Measurements from ENCODE around the gene UGT1A9. TPM values are rescaled to one million over a fixed set of nuclear protein-coding genes. Genes with fewer than 3 reads are reported as not detected.
A peak's percentile ranks its signal among the peaks of the same experiment; 100 is the strongest.

Gene UGT1A9
- total and polyA plus RNA-seq, 2 experiments from 2014 or later = not detected

DNA sequence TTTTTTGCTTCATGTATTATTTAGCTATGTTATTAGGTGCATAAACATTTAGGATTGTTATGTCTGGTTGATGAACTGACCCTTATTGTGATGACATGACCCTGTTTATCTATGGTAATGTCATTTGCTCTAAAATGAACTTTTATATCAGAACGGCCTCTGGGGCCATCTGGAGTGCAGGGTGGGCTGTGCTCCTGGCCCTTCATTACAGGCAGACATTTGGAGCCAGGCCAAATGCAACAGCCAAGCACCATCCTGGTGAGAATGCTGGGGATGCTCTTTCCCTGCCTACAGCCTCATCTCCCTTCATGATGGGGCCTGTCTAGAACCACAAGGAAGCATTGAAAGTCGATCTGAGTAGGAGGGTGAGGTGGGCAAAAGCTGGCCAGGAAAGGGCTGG, 144.6 kb downstream of the UGT1A9 start:
- Histone ChIP-seq H3K4me2 (ENCODE audit: unreplicated experiment) (no peak overlapping the region), H3K9me2 (ENCODE audit: insufficient read depth) (no peaks in the 10 kb centered on the region), H4K20me1 (ENCODE audit: insufficient read depth) (no peaks in the 10 kb centered on the region), H3K4me3 (no peak overlapping the region), H3K9ac (no peak overlapping the region), H2AFZ (no peak overlapping the region), H3K27ac (no peak overlapping the region), H3K27me3 (replicated peaks; ENCODE audit: insufficient read depth) (peaks cover 8% of the 10 kb centered on the region), H3F3A (ENCODE audit: insufficient read depth) (no peaks in the 10 kb centered on the region), H3K9me3 (ENCODE audit: low read depth) (no peaks in the 10 kb centered on the region), H3K36me3 (ENCODE audit: low read depth) (no peaks in the 10 kb centered on the region), H3K4me1 (ENCODE audit: insufficient read depth) (peaks cover 3% of the 10 kb centered on the region; the same call in 1 of the 2 replicates), H3K79me2 (ENCODE audit: insufficient read depth) (no peaks in the 10 kb centered on the region)
- WGBS, 2 experiments (ENCODE audit: low coverage in 1 of 2, low lambda C conversion rate in 2 of 2, missing lambda C conversion rate in 2 of 2) = 25 to 26% methylated on average over 2 of the region's 2 CpGs
- no peak for DNase-seq
- in situ Hi-C loops (cut with MboI) = no loop called here
- TF ChIP-seq EZH2phosphoT487 (IDR thresholded peaks at IDR 0.05; ENCODE audit: insufficient read depth, low read depth) = no peak
- TF ChIP-seq EZH2 (IDR thresholded peaks at IDR 0.05; ENCODE audit: insufficient read depth, poor library complexity, severe bottlenecking) = no peak

DNA sequence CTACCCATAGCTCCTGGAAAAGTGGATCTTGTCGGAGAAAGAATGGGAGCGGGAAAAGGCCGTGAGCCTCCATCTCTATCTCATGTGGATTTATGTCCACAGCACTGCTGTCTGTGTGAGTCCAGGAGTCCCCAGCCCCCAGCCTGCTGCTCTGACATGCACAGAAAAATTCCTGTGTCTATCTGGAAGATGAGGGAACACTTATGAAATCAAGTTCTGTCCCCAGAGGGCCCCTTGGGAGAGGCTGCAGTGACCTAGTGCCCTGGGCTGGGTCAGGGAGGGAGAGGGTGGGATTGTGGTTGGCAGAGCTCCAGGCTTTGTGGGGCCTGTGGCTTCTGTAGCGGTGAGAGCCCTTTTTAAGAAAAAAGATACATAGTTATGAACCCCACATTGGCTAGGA, 145.1 kb downstream of the UGT1A9 start:
- Histone ChIP-seq H3F3A (ENCODE audit: insufficient read depth) (no peaks in the 10 kb centered on the region), H4K20me1 (ENCODE audit: insufficient read depth) (no peaks in the 10 kb centered on the region), H3K27me3 (replicated peaks; ENCODE audit: insufficient read depth) (peaks cover 12% of the 10 kb centered on the region), H3K4me1 (ENCODE audit: insufficient read depth) (peaks cover 3% of the 10 kb centered on the region; the same call in 1 of the 2 replicates), H3K27ac (no peak overlapping the region), H3K4me3 (no peak overlapping the region), H3K4me2 (ENCODE audit: unreplicated experiment) (no peak overlapping the region), H3K36me3 (ENCODE audit: low read depth) (no peaks in the 10 kb centered on the region), H3K9ac (no peak overlapping the region), H2AFZ (no peak overlapping the region), H3K9me3 (ENCODE audit: low read depth) (no peaks in the 10 kb centered on the region), H3K9me2 (ENCODE audit: insufficient read depth) (no peaks in the 10 kb centered on the region), H3K79me2 (ENCODE audit: insufficient read depth) (no peaks in the 10 kb centered on the region)
- no peak for TF ChIP-seq EZH2phosphoT487 (IDR thresholded peaks at IDR 0.05; ENCODE audit: insufficient read depth, low read depth)
- no peak for TF ChIP-seq EZH2 (IDR thresholded peaks at IDR 0.05; ENCODE audit: insufficient read depth, poor library complexity, severe bottlenecking)
- in situ Hi-C loops (cut with MboI) = no loop called here
- WGBS, 2 experiments (ENCODE audit: low coverage in 1 of 2, low lambda C conversion rate in 2 of 2, missing lambda C conversion rate in 2 of 2) = 65 to 68% methylated on average over 4 of the region's 4 CpGs
- no peak for DNase-seq

DNA sequence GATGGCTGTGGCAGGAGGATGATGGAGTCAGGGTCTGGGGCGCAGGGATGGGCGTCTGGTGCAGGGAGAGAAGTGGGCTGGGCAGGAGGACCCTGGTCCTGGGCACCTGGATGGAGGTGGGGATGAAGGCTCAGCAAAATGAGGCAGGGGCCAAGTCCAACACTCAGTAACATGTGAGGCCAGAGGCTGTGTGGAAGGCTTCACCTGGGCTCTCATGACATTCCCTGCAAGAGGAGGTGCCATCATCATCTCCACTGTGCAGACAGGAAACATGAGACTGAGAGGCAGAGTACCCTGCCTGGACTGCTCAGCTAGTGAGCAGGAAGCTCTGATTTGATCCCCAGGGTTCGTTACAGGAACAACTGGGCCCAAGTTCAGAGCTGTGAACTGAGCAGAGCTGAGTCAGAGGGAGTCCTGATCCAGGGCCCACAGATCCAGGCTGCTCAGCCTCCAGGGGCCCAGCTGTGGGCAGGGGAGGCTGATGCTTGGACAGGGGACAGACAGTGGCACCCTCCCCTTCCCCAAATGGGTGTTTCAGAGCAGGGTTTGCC, 145.7 kb downstream of the UGT1A9 start:
- in situ Hi-C loops (cut with MboI) = no loop called here

DNA sequence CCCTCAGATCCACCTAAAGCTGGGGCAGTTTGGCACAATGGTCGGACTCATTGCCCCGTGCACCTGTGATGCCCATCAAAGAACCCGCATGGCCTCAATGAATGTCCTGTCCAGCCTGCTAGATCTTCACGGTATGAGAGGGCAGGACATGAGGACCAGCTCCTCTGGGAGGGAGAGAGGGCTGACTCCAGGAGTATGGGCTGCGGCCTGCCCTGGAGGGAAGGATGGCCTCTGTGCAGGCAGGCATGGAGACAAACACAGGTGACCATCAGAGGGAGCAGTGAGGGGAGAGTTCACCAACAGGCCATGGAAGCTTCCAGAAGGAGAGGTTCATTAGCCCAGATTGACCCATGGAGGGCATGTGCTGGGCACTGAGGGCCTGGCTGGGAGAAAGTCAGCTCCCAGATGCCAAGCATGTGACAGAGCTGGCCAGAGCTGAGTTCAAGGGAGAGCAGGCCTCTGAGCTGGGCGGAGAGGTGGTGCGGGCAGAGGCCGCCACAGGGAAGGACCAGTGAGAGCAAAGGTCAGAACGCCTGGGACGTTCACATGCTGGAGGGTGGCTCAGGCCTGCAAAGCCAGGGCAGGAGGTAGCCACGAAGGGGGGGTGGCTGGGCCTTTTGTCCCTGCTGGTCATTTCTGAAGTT, 146.4 kb downstream of the UGT1A9 start:
- WGBS, 2 experiments (ENCODE audit: low coverage in 1 of 2, low lambda C conversion rate in 2 of 2, missing lambda C conversion rate in 2 of 2) = 65 to 76% methylated on average over 10 to 11 of the region's 11 CpGs
- no peaks in the 10 kb centered on the region for H4K20me1 ChIP-seq (ENCODE audit: insufficient read depth)
- no peaks in the 10 kb centered on the region for H3K9me3 ChIP-seq (ENCODE audit: low read depth)
- no peak for TF ChIP-seq EZH2phosphoT487 (IDR thresholded peaks at IDR 0.05; ENCODE audit: insufficient read depth, low read depth)
- no peak for TF ChIP-seq EZH2 (IDR thresholded peaks at IDR 0.05; ENCODE audit: insufficient read depth, poor library complexity, severe bottlenecking)
- H3K4me1 ChIP-seq (ENCODE audit: insufficient read depth) = peaks cover 3% of the 10 kb centered on the region; the same call in 1 of the 2 replicates
- no peaks in the 10 kb centered on the region for H3K9me2 ChIP-seq (ENCODE audit: insufficient read depth)
- H3K27me3 ChIP-seq (replicated peaks; ENCODE audit: insufficient read depth) = peaks cover 12% of the 10 kb centered on the region
- H3K9ac ChIP-seq = no peak overlapping the region
- no peak overlapping the region for H3K4me2 ChIP-seq (ENCODE audit: unreplicated experiment)
- DNase-seq = no peak
- H3K27ac ChIP-seq = no peak overlapping the region
- no peaks in the 10 kb centered on the region for H3K79me2 ChIP-seq (ENCODE audit: insufficient read depth)
- no peak overlapping the region for H2AFZ ChIP-seq
- H3F3A ChIP-seq (ENCODE audit: insufficient read depth) = no peaks in the 10 kb centered on the region
- in situ Hi-C loops (cut with MboI) = no loop called here
- H3K36me3 ChIP-seq (ENCODE audit: low read depth) = no peaks in the 10 kb centered on the region
- H3K4me3 ChIP-seq = no peak overlapping the region

More for the DNA sequence above, 145.7 kb downstream of the UGT1A9 start:
- TF ChIP-seq EZH2phosphoT487 (IDR thresholded peaks at IDR 0.05; ENCODE audit: insufficient read depth, low read depth) = no peak
- TF ChIP-seq EZH2 (IDR thresholded peaks at IDR 0.05; ENCODE audit: insufficient read depth, poor library complexity, severe bottlenecking) = no peak
- no peak overlapping the region for H2AFZ ChIP-seq
- H3K79me2 ChIP-seq (ENCODE audit: insufficient read depth) = no peaks in the 10 kb centered on the region
- no peaks in the 10 kb centered on the region for H3K9me2 ChIP-seq (ENCODE audit: insufficient read depth)
- no peaks in the 10 kb centered on the region for H3K36me3 ChIP-seq (ENCODE audit: low read depth)
- H4K20me1 ChIP-seq (ENCODE audit: insufficient read depth) = no peaks in the 10 kb centered on the region
- peaks cover 12% of the 10 kb centered on the region for H3K27me3 ChIP-seq (replicated peaks; ENCODE audit: insufficient read depth)
- H3F3A ChIP-seq (ENCODE audit: insufficient read depth) = no peaks in the 10 kb centered on the region
- no peak overlapping the region for H3K9ac ChIP-seq
- no peak overlapping the region for H3K27ac ChIP-seq
- no peak overlapping the region for H3K4me2 ChIP-seq (ENCODE audit: unreplicated experiment)
- peak; percentile 35 for DNase-seq
- H3K9me3 ChIP-seq (ENCODE audit: low read depth) = no peaks in the 10 kb centered on the region
- H3K4me3 ChIP-seq = no peak overlapping the region
- H3K4me1 ChIP-seq (ENCODE audit: insufficient read depth) = peaks cover 3% of the 10 kb centered on the region; the same call in 1 of the 2 replicates
- WGBS, 2 experiments (ENCODE audit: low coverage in 1 of 2, low lambda C conversion rate in 2 of 2, missing lambda C conversion rate in 2 of 2) = 45% methylated on average over 3 of the region's 3 CpGs
